Amygdala (tissue), 56 donors: ENCODE results near the gene IL19.

Source experiments
- DNase-seq, 56 donors: peaks; one replicate each; lab custom pipeline; 2025; lab: John Stamatoyannopoulos, UW

Gene IL19

DNA sequence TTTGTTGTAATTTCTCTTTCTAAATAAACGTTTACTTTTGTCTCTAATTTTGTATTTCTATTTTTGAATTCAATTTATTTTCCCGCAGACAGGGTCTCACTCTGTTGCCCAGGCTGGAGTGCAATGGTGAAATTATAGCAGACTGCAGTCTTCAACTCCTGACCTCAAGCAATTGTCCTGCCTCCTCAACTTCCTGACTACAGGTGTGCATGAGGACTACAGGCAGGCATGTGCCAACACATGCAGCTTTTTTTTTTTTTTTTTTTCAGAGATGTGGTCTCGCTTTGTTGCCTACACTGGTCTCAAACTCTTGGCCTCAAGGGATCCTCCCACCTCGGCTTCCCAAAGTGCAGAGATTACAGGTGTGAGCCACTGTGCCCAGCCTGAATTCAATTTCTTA, 58.2 kb downstream of the IL19 start:
- DNase-seq = no peak

GRCh38 chr1:206829282-206829681, 58.7 kb downstream of the IL19 start:
- DNase-seq = no peak

DNA sequence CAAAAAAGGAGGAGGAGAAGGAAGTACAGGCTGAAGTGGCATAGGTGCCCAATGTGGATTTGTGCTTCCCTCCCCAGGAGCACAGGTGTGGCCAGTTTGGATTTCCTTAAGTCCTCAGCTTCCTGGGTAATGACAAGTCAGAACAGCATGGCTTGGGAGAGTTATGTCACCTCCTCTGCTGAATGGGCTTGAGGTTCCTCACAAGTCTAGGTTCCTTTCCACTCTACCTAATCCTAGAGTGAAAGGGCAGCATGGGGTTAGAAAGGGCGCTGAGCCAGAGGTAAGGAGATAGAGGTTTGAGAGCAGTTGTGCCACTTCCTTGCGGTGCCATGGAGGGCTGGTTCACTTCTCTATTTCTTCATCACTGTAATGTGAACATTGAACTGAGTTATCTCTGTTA, 59.3 kb downstream of the IL19 start:
- DNase-seq = no peak

DNA sequence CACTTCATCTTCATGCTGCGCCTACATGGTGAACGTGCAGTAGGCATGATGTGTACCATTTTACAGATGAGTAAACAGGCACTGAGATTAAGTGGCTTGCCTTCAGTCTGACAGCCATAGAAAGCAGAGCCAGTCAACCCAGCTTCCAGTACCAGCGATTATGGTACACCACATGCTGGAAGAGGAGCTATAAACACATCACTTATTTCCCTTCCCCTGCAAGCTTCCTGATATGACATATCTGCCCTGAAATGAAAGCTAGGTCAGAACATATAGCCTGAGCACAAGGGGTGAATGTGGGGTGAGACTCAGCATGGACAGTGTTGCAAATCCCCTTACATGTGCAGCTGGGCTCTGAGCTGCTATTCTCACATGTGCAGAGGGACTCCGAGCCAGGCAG, 61.1 kb downstream of the IL19 start:
- no peak for DNase-seq

DNA sequence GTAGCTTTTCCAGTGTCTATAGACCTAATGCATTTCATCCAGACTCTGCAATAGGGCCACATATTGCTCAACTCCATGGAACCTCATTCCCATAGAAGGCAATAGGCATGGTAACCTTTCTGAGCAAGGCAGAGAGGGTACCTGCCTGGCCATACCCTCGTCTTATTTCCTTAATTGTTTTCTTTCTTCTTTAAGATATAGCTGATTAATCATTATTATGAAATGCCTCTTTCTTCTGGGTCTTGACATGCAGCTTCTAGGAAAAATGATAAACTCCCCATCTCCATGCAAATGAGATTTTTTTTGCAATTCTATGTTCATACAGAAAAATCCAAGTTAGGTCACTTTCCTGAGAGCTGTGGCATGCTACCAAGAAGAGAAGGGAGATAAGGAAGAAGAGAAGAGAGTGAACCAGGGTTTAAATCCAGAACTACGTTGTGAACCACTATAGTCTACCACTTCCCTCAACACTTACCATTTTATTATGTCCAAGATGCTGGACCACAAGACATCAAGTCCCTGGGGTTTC, 61.8 kb downstream of the IL19 start:
- no peak for DNase-seq

GRCh38 chr1:206833106-206833680, 62.6 kb downstream of the IL19 start:
- DNase-seq = no peak

DNA sequence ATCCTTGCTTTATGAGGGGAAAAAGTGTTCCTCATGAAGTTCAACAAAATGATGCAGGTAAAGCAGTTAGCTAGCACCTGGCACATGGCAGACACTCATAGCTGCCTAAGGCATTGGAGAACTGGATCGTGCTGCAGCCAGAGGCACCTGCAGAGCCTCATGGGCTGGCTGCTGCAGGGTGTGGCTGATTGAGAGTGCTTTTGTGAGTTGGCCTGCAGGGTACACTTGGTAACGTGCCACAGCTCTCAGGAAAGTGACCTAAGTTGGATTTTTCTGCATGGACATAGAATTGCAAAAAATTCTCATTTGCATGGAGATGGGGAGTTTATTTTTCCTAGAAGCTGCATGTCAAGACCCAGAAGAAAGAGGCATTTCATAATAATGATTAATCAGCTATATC, 63.2 kb downstream of the IL19 start:
- no peak for DNase-seq

GRCh38 chr1:206834217-206834616, 63.6 kb downstream of the IL19 start:
- DNase-seq = no peak

GRCh38 chr1:206834711-206835110, 64.1 kb downstream of the IL19 start:
- no peak for DNase-seq

- no peak for DNase-seq
Measured at GRCh38 chr1:206835186-206835585, 64.6 kb downstream of the IL19 start.

DNA sequence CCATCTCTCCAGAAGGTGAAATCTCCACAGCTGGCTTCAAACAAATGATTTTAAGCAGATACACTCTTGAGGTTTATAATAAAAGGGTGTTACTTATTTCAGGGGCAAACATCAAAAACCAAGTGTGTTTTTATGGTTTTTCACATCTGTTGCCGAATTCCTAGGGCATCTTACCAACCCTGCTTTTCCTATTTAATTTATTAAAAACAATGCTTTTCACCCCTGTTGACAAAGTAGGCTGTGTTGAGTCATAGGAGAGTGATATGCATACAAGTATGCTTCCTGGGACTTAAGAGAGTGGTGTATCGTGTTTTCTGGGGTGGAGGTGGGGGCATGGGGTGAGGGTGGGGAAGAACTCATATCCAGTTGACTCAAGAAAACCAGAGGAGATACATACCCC, 65.5 kb downstream of the IL19 start:
- no peak for DNase-seq

GRCh38 chr1:206839006-206839560, 68.5 kb downstream of the IL19 start:
- no peak for DNase-seq

GRCh38 chr1:206839857-206840256, 69.3 kb downstream of the IL19 start:
- no peak for DNase-seq

- DNase-seq = no peak
Measured at GRCh38 chr1:206841609-206842323, 71.2 kb downstream of the IL19 start.

GRCh38 chr1:206842854-206843253, 72.3 kb downstream of the IL19 start:
- DNase-seq = no peak

- DNase-seq = no peak
Measured at GRCh38 chr1:206843626-206844025, 73.1 kb downstream of the IL19 start.

DNA sequence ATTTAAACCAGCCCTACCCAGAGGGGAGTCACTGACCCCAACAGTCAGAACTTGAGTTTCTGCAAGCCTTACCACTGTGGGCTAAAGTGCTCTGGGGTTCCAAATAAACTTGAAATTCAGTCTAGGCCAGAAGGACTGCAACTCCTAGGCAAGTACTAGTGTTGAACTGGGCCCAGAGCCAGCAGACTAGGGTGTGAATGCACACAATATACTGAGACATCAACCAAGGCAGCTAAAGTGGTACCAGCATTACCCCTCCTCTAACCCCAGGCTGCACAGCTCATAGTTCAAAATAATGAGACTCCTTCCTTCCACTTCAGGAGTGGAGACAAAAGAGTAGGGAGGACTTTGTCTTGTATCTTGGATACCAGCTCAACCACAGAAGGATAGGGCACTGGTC, 75.9 kb downstream of the IL19 start:
- DNase-seq = no peak

DNA sequence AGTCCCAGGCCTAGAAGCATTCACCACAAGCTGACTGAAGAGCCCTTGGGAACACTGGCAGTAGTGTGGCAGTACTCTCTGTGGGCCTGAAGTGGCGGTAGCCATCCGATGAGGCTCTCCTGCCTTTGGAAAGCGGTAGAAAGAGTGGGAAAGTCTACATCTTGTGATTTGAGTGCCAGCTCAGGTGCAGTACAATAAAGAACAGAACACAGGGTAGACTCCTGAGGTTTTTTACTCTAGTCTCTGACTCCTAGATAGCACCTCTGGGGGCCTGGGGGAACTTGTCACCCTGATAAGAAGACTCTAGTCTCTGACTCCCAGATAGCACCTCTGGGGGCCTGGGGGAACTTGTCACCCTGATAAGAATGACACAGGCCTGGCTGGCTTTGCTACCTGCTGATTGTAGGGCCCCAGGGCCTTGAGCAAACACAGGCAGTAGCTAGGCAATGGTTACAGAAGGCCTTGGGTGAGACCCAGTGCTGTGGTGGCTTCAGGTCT, 76.8 kb downstream of the IL19 start:
- no peak for DNase-seq

- no peak for DNase-seq
Measured at GRCh38 chr1:206847946-206848345, 77.4 kb downstream of the IL19 start.

DNA sequence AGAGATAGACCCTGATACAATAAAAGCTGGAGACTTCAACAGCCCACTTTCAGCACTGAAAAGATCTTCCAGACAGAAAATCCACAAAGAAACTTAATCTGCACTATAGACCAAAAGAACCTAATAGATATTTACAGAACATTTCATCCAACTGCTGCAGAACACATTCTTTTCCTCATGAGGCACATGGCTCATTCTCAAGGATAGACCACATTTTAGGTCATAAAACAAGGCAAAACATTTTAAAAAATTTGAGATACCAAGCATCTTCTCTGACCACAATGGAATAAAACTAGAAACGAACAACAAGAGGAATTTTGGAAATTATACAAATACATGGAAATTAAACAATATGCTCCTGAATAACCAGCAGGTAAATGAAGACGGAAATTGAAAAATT, 79.8 kb downstream of the IL19 start:
- no peak for DNase-seq

DNA sequence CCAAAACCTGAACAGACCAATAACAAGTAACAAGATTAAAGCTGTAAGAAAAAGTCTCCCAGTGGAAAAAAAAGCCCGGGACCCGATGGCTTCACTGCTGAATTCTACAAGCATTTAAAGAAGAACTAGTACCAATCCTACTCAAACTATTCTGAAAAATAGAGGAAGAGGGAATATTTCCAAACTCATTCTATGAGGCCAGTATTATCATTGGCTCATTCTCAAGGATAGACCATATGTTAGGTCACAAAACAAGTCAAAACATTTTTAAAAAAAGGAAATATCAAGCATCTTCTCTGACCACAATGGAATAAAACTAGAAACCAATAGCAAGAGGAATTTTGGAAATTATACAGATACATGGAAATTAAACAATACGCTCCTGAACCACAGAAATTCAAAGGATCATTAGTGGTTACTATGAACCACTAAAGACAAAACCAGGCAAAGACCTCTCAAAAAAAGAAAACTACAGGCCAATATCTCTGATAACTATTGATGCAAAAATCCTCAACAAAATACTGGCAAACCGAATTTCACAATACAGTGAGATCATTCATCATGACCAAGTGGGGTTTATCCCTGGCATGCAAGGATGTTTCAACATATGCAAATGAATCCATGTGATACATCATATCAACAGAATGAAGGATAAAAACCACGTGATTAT, 80.9 kb downstream of the IL19 start:
- no peak for DNase-seq
